HL-60 (cell line): Measurements from ENCODE around the gene BLOC1S3.

Experiments
- GABPA ChIP-seq: IDR thresholded peaks from 2 replicates; pipeline ENCODE4 v1.6.1; 2012; ENCODE audit warnings: low read depth
- POLR2AphosphoS5 ChIP-seq: IDR thresholded peaks from 2 replicates; pipeline ENCODE4 v1.6.1; 2012; ENCODE audit warnings: low read depth
- REST ChIP-seq: IDR thresholded peaks from 2 replicates; pipeline ENCODE4 v1.6.1; 2012; ENCODE audit warnings: low read depth; ENCODE audit not compliant: insufficient replicate concordance
- SPI1 ChIP-seq: IDR thresholded peaks from 2 replicates; pipeline ENCODE4 v1.6.1; 2012; ENCODE audit warnings: low read depth, mild to moderate bottlenecking, borderline replicate concordance
- TF ChIP-seq, protein P1 (sequence below): IDR thresholded peaks from one replicate; pipeline ENCODE4 v1.5.1; 2011; ENCODE audit warnings: low read length, control low read depth, inconsistent platforms; ENCODE audit not compliant: insufficient read depth

DNA sequence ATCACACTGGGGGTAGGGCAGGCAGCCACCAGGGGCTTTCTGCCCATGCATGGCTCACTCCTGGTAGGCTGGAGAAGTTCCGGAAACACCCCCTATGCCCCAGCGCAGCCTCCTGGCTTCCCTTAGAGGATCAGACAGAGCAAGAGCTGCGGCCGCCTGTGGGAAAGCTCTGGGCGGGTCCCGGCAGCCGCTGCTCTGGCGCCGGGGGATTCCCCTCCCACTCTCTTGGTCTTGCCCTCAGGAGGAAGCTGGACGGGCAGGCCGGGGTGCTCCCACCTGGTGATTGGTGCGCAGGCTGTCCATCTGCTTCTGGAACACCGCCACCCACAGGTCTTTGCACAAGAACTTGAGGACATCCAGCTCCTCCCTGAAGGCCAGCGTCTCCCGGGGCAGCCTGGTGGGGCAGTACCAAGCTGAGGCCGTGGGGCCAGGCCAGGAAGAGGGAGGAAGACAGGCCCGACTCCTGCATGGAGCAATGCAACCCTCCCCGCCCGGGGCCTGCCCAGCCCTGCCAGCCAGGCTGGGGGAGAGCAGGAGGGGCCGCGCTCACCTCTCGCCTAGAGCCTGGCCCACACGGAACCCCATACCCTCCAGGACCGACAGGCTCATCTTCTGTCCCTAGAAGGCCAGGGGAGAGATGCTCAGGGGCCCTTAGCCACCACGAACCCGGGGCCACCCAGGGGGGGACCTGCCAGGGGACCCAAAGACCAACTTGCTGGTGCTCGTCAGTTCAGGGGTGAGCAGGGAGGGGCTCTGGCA lies 13.8 kb upstream of the BLOC1S3 start:
- no peak for TF ChIP-seq REST
- TF ChIP-seq, protein P1, sequence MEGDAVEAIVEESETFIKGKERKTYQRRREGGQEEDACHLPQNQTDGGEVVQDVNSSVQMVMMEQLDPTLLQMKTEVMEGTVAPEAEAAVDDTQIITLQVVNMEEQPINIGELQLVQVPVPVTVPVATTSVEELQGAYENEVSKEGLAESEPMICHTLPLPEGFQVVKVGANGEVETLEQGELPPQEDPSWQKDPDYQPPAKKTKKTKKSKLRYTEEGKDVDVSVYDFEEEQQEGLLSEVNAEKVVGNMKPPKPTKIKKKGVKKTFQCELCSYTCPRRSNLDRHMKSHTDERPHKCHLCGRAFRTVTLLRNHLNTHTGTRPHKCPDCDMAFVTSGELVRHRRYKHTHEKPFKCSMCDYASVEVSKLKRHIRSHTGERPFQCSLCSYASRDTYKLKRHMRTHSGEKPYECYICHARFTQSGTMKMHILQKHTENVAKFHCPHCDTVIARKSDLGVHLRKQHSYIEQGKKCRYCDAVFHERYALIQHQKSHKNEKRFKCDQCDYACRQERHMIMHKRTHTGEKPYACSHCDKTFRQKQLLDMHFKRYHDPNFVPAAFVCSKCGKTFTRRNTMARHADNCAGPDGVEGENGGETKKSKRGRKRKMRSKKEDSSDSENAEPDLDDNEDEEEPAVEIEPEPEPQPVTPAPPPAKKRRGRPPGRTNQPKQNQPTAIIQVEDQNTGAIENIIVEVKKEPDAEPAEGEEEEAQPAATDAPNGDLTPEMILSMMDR, result no peak
- no peak for TF ChIP-seq POLR2AphosphoS5
- no peak for TF ChIP-seq SPI1
- TF ChIP-seq GABPA, result no peak
